Hepatocyte (in vitro differentiated cells): ENCODE data around the gene GNE. TPM values are rescaled to one million over a fixed set of nuclear protein-coding genes. Genes with fewer than 3 reads are reported as not detected.

Experiments used
- DNase-seq: peaks from one replicate; pipeline ENCODE4 v3.0.0-alpha.2; 2016; ENCODE audit warnings: low spot score
- H2AFZ ChIP-seq: fragments of 200-600 bp; sonication (generic); 2 replicates; pipeline ENCODE4 v1.6.0; 2016; ENCODE audit warnings: antibody characterized with exemption, mild to moderate bottlenecking
- H3K27ac ChIP-seq: fragments of 200-600 bp; sonication (generic); 2 replicates; pipeline ENCODE4 v1.5.1; 2016; ENCODE audit warnings: mild to moderate bottlenecking
- H3K27me3 ChIP-seq: fragments of 200-600 bp; sonication (generic); 2 replicates; pipeline ENCODE4 v1.6.1; 2016
- H3K36me3 ChIP-seq: fragments of 200-600 bp; sonication (generic); replicated peaks from 2 replicates; pipeline ENCODE4 v1.5.1; 2016; ENCODE audit warnings: low read depth; ENCODE audit not compliant: insufficient read depth
- H3K4me1 ChIP-seq: fragments of 200-600 bp; sonication (generic); 2 replicates; pipeline ENCODE4 v1.5.1; 2016; ENCODE audit warnings: mild to moderate bottlenecking, moderate library complexity; ENCODE audit not compliant: insufficient read depth
- H3K4me2 ChIP-seq: fragments of 200-600 bp; sonication (generic); 2 replicates; pipeline ENCODE4 v1.6.0; 2016
- H3K4me3 ChIP-seq: fragments of 200-600 bp; sonication (generic); 2 replicates; pipeline ENCODE4 v1.5.1; 2016; ENCODE audit warnings: mild to moderate bottlenecking
- H3K79me2 ChIP-seq: fragments of 200-600 bp; sonication (generic); 2 replicates; pipeline ENCODE4 v1.6.0; 2017; ENCODE audit warnings: mild to moderate bottlenecking
- H3K9me2 ChIP-seq: fragments of 200-600 bp; sonication (generic); replicated peaks from 2 replicates; pipeline ENCODE4 v1.6.0; 2017; ENCODE audit warnings: mild to moderate bottlenecking; ENCODE audit not compliant: insufficient read depth
- H3K9me3 ChIP-seq: fragments of 200-600 bp; sonication (generic); 2 replicates; pipeline ENCODE4 v1.5.1; 2016; ENCODE audit warnings: low read depth, mild to moderate bottlenecking
- H4K20me1 ChIP-seq: fragments of 200-600 bp; sonication (generic); 2 replicates; pipeline ENCODE4 v1.6.0; 2016; ENCODE audit warnings: mild to moderate bottlenecking; ENCODE audit not compliant: insufficient read depth, poor library complexity, severe bottlenecking
- CTCF ChIP-seq: fragments of 200-600 bp; sonication (generic); IDR thresholded peaks from 2 replicates; pipeline ENCODE4 v1.5.1; 2016; ENCODE audit warnings: antibody characterized with exemption, mild to moderate bottlenecking; ENCODE audit not compliant: poor library complexity
- EZH2 ChIP-seq: fragments of 200-600 bp; sonication (generic); IDR thresholded peaks from 2 replicates; pipeline ENCODE4 v1.6.1; 2016; ENCODE audit warnings: antibody characterized with exemption, mild to moderate bottlenecking, borderline replicate concordance
- EZH2phosphoT487 ChIP-seq: fragments of 200-600 bp; sonication (generic); IDR thresholded peaks from one replicate; pipeline ENCODE4 v1.6.1; 2018; ENCODE audit warnings: antibody characterized with exemption, mild to moderate bottlenecking, low read depth, moderate library complexity; ENCODE audit not compliant: unreplicated experiment, severe bottlenecking
- WGBS: methylation state at CpG from one replicate; pipeline ENCODE4 v1.1.6; 2016; ENCODE audit warnings: low lambda C conversion rate; ENCODE audit errors: missing lambda C conversion rate; 5-methylcytosine and 5-hydroxymethylcytosine counted together
- polyA plus RNA-seq: library from polyadenylated mRNA; unstranded; fragments of >200 nt; fragmentation: Nextera tagmentation; extraction: Ambion mirVana; gene quantifications from 2 replicates; pipeline ENCODE4 v1.2.1, GENCODE V29; 2016
- total RNA-seq: library from RNA; depleted of rRNA; stranded (reverse); fragments of >200 nt; gene quantifications from 2 replicates; pipeline ENCODE4 v1.2.3, GENCODE V29; 2014

GNE gene
- total and polyA plus RNA-seq, 2 experiments from 2014 or later: 6.5 to 14.9 TPM

GRCh38 chr9:36218411-36218901, 39.8 kb downstream of the GNE start:
- WGBS: 92% methylated on average over 7 of the region's 7 CpGs
- no peak overlapping the region for H2AFZ ChIP-seq
- no peak overlapping the region for H3K4me3 ChIP-seq
- H3K4me2 ChIP-seq: no peak overlapping the region
- H3K36me3 ChIP-seq: peaks cover 5% of the 10 kb centered on the region
- peaks cover 6% of the 10 kb centered on the region for H4K20me1 ChIP-seq
- H3K9me2 ChIP-seq: no peaks in the 10 kb centered on the region
- DNase-seq: no peak
- peaks cover 6% of the 10 kb centered on the region for H3K79me2 ChIP-seq
- H3K27ac ChIP-seq: no peak overlapping the region
- no peaks in the 10 kb centered on the region for H3K4me1 ChIP-seq
- H3K9me3 ChIP-seq: no peaks in the 10 kb centered on the region
- TF ChIP-seq EZH2 (no peak), CTCF (no peak), EZH2phosphoT487 (no peak)
- H3K27me3 ChIP-seq: no peaks in the 10 kb centered on the region

- Histone ChIP-seq H3K9me3 (no peaks in the 10 kb centered on the region), H3K27me3 (no peaks in the 10 kb centered on the region), H3K79me2 (peaks cover 6% of the 10 kb centered on the region), H3K9me2 (no peaks in the 10 kb centered on the region), H3K4me1 (no peaks in the 10 kb centered on the region), H2AFZ (no peak overlapping the region), H4K20me1 (peaks cover 7% of the 10 kb centered on the region), H3K4me2 (no peak overlapping the region), H3K27ac (no peak overlapping the region), H3K36me3 (peaks cover 3% of the 10 kb centered on the region), H3K4me3 (no peak overlapping the region)
- no peak for TF ChIP-seq CTCF
- TF ChIP-seq EZH2: no peak
- TF ChIP-seq EZH2phosphoT487: no peak
- over 99% methylated on average over 5 of the region's 5 CpGs for WGBS
- no peak for DNase-seq
Observed at GRCh38 chr9:36218011-36218410, 40.2 kb downstream of the GNE start.

- H2AFZ ChIP-seq: no peak overlapping the region
- no peak overlapping the region for H3K4me2 ChIP-seq
- no peaks in the 10 kb centered on the region for H3K27me3 ChIP-seq
- no peak for DNase-seq
- peaks cover 6% of the 10 kb centered on the region for H3K79me2 ChIP-seq
- H3K9me3 ChIP-seq: no peaks in the 10 kb centered on the region
- H3K36me3 ChIP-seq: no peaks in the 10 kb centered on the region
- no peaks in the 10 kb centered on the region for H3K9me2 ChIP-seq
- peaks cover 13% of the 10 kb centered on the region for H4K20me1 ChIP-seq
- WGBS: 92% methylated on average over 13 of the region's 13 CpGs
- H3K4me1 ChIP-seq: no peaks in the 10 kb centered on the region
- H3K27ac ChIP-seq: no peak overlapping the region
- TF ChIP-seq EZH2 (no peak), CTCF (no peak), EZH2phosphoT487 (no peak)
- H3K4me3 ChIP-seq: no peak overlapping the region
Observed at GRCh38 chr9:36217256-36217968, 40.8 kb downstream of the GNE start.
